Stromal cell of bone marrow (primary cell): ENCODE measurements around the gene CYP8B1.

ENCODE experiments used
- DNase-seq: peaks from one replicate; pipeline ENCODE4 v3.0.0-alpha.2; 2012; ENCODE audit warnings: low read depth

CYP8B1 gene

GRCh38 chr3:42826141-42826540 is 49.5 kb downstream of the CYP8B1 start:
- no peak for DNase-seq

GRCh38 chr3:42823351-42823750 is 52.3 kb downstream of the CYP8B1 start:
- no peak for DNase-seq

- no peak for DNase-seq
Observed at GRCh38 chr3:42822828-42823227, 52.9 kb downstream of the CYP8B1 start.
